ENCODE results near the gene WDR18.

WDR18 gene

GRCh38 chr19:1003283-1003682 is 19.1 kb downstream of the WDR18 start:
- no peaks in the 10 kb centered on the region for H3K4me1 ChIP-seq (ENCODE audit: insufficient read depth, low read length, poor library complexity, severe bottlenecking)
- no peaks in the 10 kb centered on the region for H3K36me3 ChIP-seq (ENCODE audit: insufficient read depth, low read length)
- H3K4me3 ChIP-seq (ENCODE audit: low read length, poor library complexity, severe bottlenecking) = no peak overlapping the region
- TF ChIP-seq EZH2phosphoT487 (IDR thresholded peaks at IDR 0.05; ENCODE audit: borderline replicate concordance) = no peak
- TF ChIP-seq, protein P1, sequence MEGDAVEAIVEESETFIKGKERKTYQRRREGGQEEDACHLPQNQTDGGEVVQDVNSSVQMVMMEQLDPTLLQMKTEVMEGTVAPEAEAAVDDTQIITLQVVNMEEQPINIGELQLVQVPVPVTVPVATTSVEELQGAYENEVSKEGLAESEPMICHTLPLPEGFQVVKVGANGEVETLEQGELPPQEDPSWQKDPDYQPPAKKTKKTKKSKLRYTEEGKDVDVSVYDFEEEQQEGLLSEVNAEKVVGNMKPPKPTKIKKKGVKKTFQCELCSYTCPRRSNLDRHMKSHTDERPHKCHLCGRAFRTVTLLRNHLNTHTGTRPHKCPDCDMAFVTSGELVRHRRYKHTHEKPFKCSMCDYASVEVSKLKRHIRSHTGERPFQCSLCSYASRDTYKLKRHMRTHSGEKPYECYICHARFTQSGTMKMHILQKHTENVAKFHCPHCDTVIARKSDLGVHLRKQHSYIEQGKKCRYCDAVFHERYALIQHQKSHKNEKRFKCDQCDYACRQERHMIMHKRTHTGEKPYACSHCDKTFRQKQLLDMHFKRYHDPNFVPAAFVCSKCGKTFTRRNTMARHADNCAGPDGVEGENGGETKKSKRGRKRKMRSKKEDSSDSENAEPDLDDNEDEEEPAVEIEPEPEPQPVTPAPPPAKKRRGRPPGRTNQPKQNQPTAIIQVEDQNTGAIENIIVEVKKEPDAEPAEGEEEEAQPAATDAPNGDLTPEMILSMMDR (conservative IDR thresholded peaks at IDR 0.05; ENCODE audit: low read length) = no peak
- no peaks in the 10 kb centered on the region for H3K9me2 ChIP-seq (replicated peaks; ENCODE audit: low read depth, low read length)
- no peaks in the 10 kb centered on the region for H3K9me3 ChIP-seq (ENCODE audit: insufficient read depth, low read depth, low read length)
- no peak overlapping the region for H2AFZ ChIP-seq (ENCODE audit: low read length)
- no peaks in the 10 kb centered on the region for H3K27me3 ChIP-seq (ENCODE audit: insufficient read depth, low read length, poor library complexity, severe bottlenecking)
- no peak overlapping the region for H3K9ac ChIP-seq (ENCODE audit: low read depth, low read length, poor library complexity, severe bottlenecking)
- no peaks in the 10 kb centered on the region for H4K20me1 ChIP-seq (ENCODE audit: insufficient read depth, low read length, poor library complexity, severe bottlenecking)
- no peaks in the 10 kb centered on the region for H3K79me2 ChIP-seq (ENCODE audit: insufficient read depth, low read length)
- no peak overlapping the region for H3K4me2 ChIP-seq (ENCODE audit: low read depth, low read length, poor library complexity, severe bottlenecking)
- no peaks in the 10 kb centered on the region; the same call in 1 of the 2 replicates for H3F3A ChIP-seq (ENCODE audit: low read depth)

- TF ChIP-seq EZH2phosphoT487 (IDR thresholded peaks at IDR 0.05; ENCODE audit: borderline replicate concordance) = no peak
- Histone ChIP-seq H3K36me3 (ENCODE audit: insufficient read depth, low read length) (no peaks in the 10 kb centered on the region), H2AFZ (ENCODE audit: low read length) (no peak overlapping the region), H3K9me3 (ENCODE audit: insufficient read depth, low read depth, low read length) (no peaks in the 10 kb centered on the region), H3K4me2 (ENCODE audit: low read depth, low read length, poor library complexity, severe bottlenecking) (no peak overlapping the region), H3K9ac (ENCODE audit: low read depth, low read length, poor library complexity, severe bottlenecking) (no peak overlapping the region), H3K9me2 (replicated peaks; ENCODE audit: low read depth, low read length) (no peaks in the 10 kb centered on the region), H3F3A (ENCODE audit: low read depth) (no peaks in the 10 kb centered on the region; the same call in 1 of the 2 replicates), H3K27me3 (ENCODE audit: insufficient read depth, low read length, poor library complexity, severe bottlenecking) (no peaks in the 10 kb centered on the region), H4K20me1 (ENCODE audit: insufficient read depth, low read length, poor library complexity, severe bottlenecking) (no peaks in the 10 kb centered on the region), H3K4me1 (ENCODE audit: insufficient read depth, low read length, poor library complexity, severe bottlenecking) (no peaks in the 10 kb centered on the region), H3K79me2 (ENCODE audit: insufficient read depth, low read length) (no peaks in the 10 kb centered on the region), H3K4me3 (ENCODE audit: low read length, poor library complexity, severe bottlenecking) (no peak overlapping the region)
Measured at GRCh38 chr19:1004204-1004802, 20.2 kb downstream of the WDR18 start.

GRCh38 chr19:1004803-1005664 is 20.9 kb downstream of the WDR18 start:
- Histone ChIP-seq H3F3A (ENCODE audit: low read depth) (no peaks in the 10 kb centered on the region), H4K20me1 (ENCODE audit: insufficient read depth, low read length, poor library complexity, severe bottlenecking) (no peaks in the 10 kb centered on the region), H3K9me2 (replicated peaks; ENCODE audit: low read depth, low read length) (no peaks in the 10 kb centered on the region), H3K9me3 (ENCODE audit: insufficient read depth, low read depth, low read length) (no peaks in the 10 kb centered on the region), H3K27me3 (ENCODE audit: insufficient read depth, low read length, poor library complexity, severe bottlenecking) (no peaks in the 10 kb centered on the region), H3K4me1 (ENCODE audit: insufficient read depth, low read length, poor library complexity, severe bottlenecking) (no peaks in the 10 kb centered on the region), H3K79me2 (ENCODE audit: insufficient read depth, low read length) (no peaks in the 10 kb centered on the region), H2AFZ (ENCODE audit: low read length) (no peak overlapping the region), H3K4me3 (ENCODE audit: low read length, poor library complexity, severe bottlenecking) (no peak overlapping the region), H3K36me3 (ENCODE audit: insufficient read depth, low read length) (peaks cover 2% of the 10 kb centered on the region; the same call in 1 of the 2 replicates), H3K9ac (ENCODE audit: low read depth, low read length, poor library complexity, severe bottlenecking) (no peak overlapping the region), H3K4me2 (ENCODE audit: low read depth, low read length, poor library complexity, severe bottlenecking) (no peak overlapping the region)
- TF ChIP-seq EZH2phosphoT487 (IDR thresholded peaks at IDR 0.05; ENCODE audit: borderline replicate concordance) = no peak
- TF ChIP-seq, protein P1 (conservative IDR thresholded peaks at IDR 0.05; ENCODE audit: low read length) = no peak

All from Loucy (cell line).